Stimulated activated CD8-positive, alpha-beta memory T cell treated with anti-CD3 and anti-CD28 coated beads, Interleukin-15, amount 100 ng/mL, for 48 hours (primary cell): ENCODE measurements around the gene IL6R.
A peak's percentile ranks its signal among the peaks of the same experiment; 100 is the strongest.

Source experiments
- DNase-seq, 2 donors: peaks; one replicate each; pipeline ENCODE4 v3.0.0-alpha.2; 2020; ENCODE audit warnings: low read depth in 2 of 2

IL6R gene

GRCh38 chr1:154425172-154425571 is 20.0 kb downstream of the IL6R start:
- no peak for DNase-seq

GRCh38 chr1:154427173-154428139 is 22.3 kb downstream of the IL6R start:
- DNase-seq: no peak

- no peak for DNase-seq
Measured at GRCh38 chr1:154429118-154429517, 24.0 kb downstream of the IL6R start.

- DNase-seq: no peak
Measured at GRCh38 chr1:154429841-154430611, 24.9 kb downstream of the IL6R start.

GRCh38 chr1:154430903-154431302 is 25.8 kb downstream of the IL6R start:
- no peak for DNase-seq

- DNase-seq: peak; percentile 62 to 66
Measured at GRCh38 chr1:154431586-154432373, 26.6 kb downstream of the IL6R start.

- peak in 1 of 2 donors; percentile 51 for DNase-seq
Measured at GRCh38 chr1:154433161-154433764, 28.1 kb downstream of the IL6R start.

- DNase-seq: no peak
Measured at GRCh38 chr1:154434346-154435085, 29.4 kb downstream of the IL6R start.

GRCh38 chr1:154435599-154436200 is 30.6 kb downstream of the IL6R start:
- no peak for DNase-seq

- DNase-seq: no peak
Measured at GRCh38 chr1:154436433-154436832, 31.3 kb downstream of the IL6R start.

- DNase-seq: no peak
Measured at GRCh38 chr1:154440036-154440804, 35.1 kb downstream of the IL6R start.

- no peak for DNase-seq
Measured at GRCh38 chr1:154441241-154441888, 36.2 kb downstream of the IL6R start.

- no peak for DNase-seq
Measured at GRCh38 chr1:154442006-154442740, 37.0 kb downstream of the IL6R start.

GRCh38 chr1:154443274-154444013 is 38.3 kb downstream of the IL6R start:
- DNase-seq: no peak

GRCh38 chr1:154445040-154445472 is 39.9 kb downstream of the IL6R start:
- DNase-seq: peak; percentile 43 to 63

GRCh38 chr1:154446292-154446691 is 41.1 kb downstream of the IL6R start:
- DNase-seq: no peak

- no peak for DNase-seq
Measured at GRCh38 chr1:154446789-154447188, 41.6 kb downstream of the IL6R start.
